Caco-2 (cell line): Measurements from ENCODE around the gene NEK11. TPM values are rescaled to one million over a fixed set of nuclear protein-coding genes. Genes with fewer than 3 reads are reported as not detected.

Source experiments
- BruUV-seq: library from RNA; stranded (reverse); fragments of 400-500 nt; replicated peaks from 2 replicates; lab custom pipeline; 2021; lab: Mats Ljungman, UMichigan
- CTCF ChIA-PET: fragments of 300-600 bp; sonication (Branson Sonifier 250); formaldehyde crosslinking; loops from one replicate; lab custom pipeline; 2022; ENCODE audit warnings: antibody characterized with exemption; lab: Charles Lee
- POLR2A ChIA-PET: fragments of 300-600 bp; sonication (Branson Sonifier 250); formaldehyde crosslinking; loops from one replicate; lab custom pipeline; 2022; ENCODE audit warnings: antibody characterized with exemption; lab: Charles Lee
- DNase-seq, 2 experiments: peaks; one replicate each; pipeline versions ENCODE4 v3.0.0 to v3.0.0-alpha.2; 2020 to 2022
- H3K27me3 ChIP-seq: replicated peaks from 2 replicates; pipeline ENCODE4 v1.6.0; 2011; ENCODE audit warnings: low read length; ENCODE audit not compliant: control insufficient read depth, insufficient read depth
- H3K36me3 ChIP-seq: 2 replicates; pipeline ENCODE4 v1.5.1; 2011; ENCODE audit warnings: low read length; ENCODE audit not compliant: control insufficient read depth, insufficient read depth
- H3K4me1 ChIP-seq: fragments of 250-450 bp; sonication (Bioruptor Pico); 2 replicates; pipeline ENCODE4 v1.5.1; 2020; ENCODE audit warnings: mild to moderate bottlenecking
- H3K4me3 ChIP-seq: 2 replicates; pipeline ENCODE4 v1.5.1; 2011; ENCODE audit warnings: low read depth, mild to moderate bottlenecking, control low read depth, low read length
- H3K9me3 ChIP-seq: fragments of 250-450 bp; sonication (Bioruptor Pico); 2 replicates; pipeline ENCODE4 v1.5.1; 2020; ENCODE audit warnings: mild to moderate bottlenecking, moderate library complexity
- H3K27ac Mint-ChIP-seq: one replicate; pipeline ENCODE4 v1.8.0; 2022; ENCODE audit warnings: mixed read lengths; ENCODE audit not compliant: unreplicated experiment
- H3K27me3 Mint-ChIP-seq: one replicate; pipeline ENCODE4 v1.8.0; 2022; ENCODE audit warnings: mixed read lengths; ENCODE audit not compliant: insufficient read depth, unreplicated experiment
- H3K36me3 Mint-ChIP-seq: one replicate; pipeline ENCODE4 v1.8.0; 2022; ENCODE audit warnings: mild to moderate bottlenecking, mixed read lengths; ENCODE audit not compliant: insufficient read depth, unreplicated experiment
- H3K4me1 Mint-ChIP-seq: one replicate; pipeline ENCODE4 v1.8.0; 2022; ENCODE audit warnings: low read depth, mixed read lengths; ENCODE audit not compliant: unreplicated experiment
- H3K4me3 Mint-ChIP-seq: one replicate; pipeline ENCODE4 v1.8.0; 2022; ENCODE audit warnings: mild to moderate bottlenecking, moderate library complexity, mixed read lengths; ENCODE audit not compliant: unreplicated experiment
- H3K9me3 Mint-ChIP-seq: one replicate; pipeline ENCODE4 v1.8.0; 2022; ENCODE audit warnings: mixed read lengths; ENCODE audit not compliant: unreplicated experiment
- intact Hi-C: fragments of 100-400 bp; cut with micrococcal nuclease; formaldehyde crosslinking; loops from one replicate; pipeline ENCODE4 v1.10.0; 2022; ENCODE audit not compliant: unreplicated experiment
- total RNA-seq: library from RNA; stranded (reverse); gene quantifications from 2 replicates; pipeline ENCODE4 v1.2.3, GENCODE V29; 2022
- TF ChIP-seq, protein P1 (sequence below), 2 experiments: fragments of 200-600 bp in 1 of 2; IDR thresholded peaks; 1 replicate in 1 of 2; 2 replicates in 1 of 2; pipeline versions ENCODE4 v1.5.1 to v1.8.0; 2011 to 2022; ENCODE audit warnings: antibody characterized with exemption in 1 of 2, control low read depth in 1 of 2, inconsistent platforms in 1 of 2, low read depth in 1 of 2, low read length in 1 of 2, mild to moderate bottlenecking in 1 of 2, moderate library complexity in 1 of 2; ENCODE audit not compliant: insufficient read depth in 1 of 2, severe bottlenecking in 1 of 2, unreplicated experiment in 1 of 2

The NEK11 gene
- total RNA-seq, 1 experiment from 2014 or later, result 4.4 TPM

DNA sequence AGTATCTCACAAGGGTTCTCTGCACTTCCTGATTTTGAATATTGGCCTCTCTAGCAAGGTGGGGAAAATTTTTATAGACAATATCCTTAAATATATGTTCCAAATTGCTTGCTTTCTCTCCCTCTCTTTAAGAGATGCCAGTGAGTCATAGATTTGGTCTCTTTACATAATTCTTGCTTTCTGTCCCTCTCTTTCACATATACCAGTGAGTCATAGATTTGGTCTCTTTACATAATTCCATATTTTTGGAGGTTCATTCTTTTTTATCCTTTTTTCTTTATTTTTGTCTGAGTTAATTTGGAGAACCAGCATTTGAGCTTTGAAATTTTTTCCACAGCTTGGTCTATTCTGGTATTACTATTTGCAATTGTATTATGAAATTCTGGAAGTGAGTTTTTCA, 277.2 kb downstream of the NEK11 start:
- BruUV-seq, result no TSS peak

DNA sequence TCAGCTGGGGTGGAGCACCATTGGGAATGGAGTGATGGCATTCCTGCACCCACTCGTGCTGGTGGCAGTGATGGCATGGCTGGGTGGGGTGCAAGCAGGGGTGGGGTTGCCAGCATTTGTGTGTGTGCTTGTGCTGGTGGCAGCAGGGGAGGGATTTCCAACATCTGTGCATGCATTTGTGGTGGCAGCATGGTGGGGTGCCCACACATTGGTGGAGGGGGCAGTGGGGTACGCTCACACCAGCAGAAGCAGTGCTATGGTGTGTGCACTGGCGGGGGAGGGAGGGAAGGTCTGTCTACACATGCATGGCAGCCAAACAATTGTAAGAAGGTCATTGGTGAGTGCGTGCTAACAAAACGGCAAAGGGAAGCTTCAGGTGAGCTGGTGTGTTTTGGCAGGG, 278.2 kb downstream of the NEK11 start:
- Histone ChIP-seq H3K36me3 (no peaks in the 10 kb centered on the region), H3K4me1 (no peaks in the 10 kb centered on the region), H3K4me3 (no peak overlapping the region), H3K27me3 (no peaks in the 10 kb centered on the region), H3K9me3 (no peaks in the 10 kb centered on the region; the same call in 1 of the 2 replicates)
- H3K36me3 Mint-ChIP-seq, result no peaks in the 10 kb centered on the region
- TF ChIP-seq, protein P1, sequence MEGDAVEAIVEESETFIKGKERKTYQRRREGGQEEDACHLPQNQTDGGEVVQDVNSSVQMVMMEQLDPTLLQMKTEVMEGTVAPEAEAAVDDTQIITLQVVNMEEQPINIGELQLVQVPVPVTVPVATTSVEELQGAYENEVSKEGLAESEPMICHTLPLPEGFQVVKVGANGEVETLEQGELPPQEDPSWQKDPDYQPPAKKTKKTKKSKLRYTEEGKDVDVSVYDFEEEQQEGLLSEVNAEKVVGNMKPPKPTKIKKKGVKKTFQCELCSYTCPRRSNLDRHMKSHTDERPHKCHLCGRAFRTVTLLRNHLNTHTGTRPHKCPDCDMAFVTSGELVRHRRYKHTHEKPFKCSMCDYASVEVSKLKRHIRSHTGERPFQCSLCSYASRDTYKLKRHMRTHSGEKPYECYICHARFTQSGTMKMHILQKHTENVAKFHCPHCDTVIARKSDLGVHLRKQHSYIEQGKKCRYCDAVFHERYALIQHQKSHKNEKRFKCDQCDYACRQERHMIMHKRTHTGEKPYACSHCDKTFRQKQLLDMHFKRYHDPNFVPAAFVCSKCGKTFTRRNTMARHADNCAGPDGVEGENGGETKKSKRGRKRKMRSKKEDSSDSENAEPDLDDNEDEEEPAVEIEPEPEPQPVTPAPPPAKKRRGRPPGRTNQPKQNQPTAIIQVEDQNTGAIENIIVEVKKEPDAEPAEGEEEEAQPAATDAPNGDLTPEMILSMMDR (IDR thresholded peaks at IDR 0.05; ENCODE audit: insufficient read depth in 1 of 2, low read depth in 1 of 2, low read length in 1 of 2, severe bottlenecking in 1 of 2, unreplicated experiment in 1 of 2), result no peak
- no peak for DNase-seq
- CTCF ChIA-PET, result no interaction called here
- POLR2A ChIA-PET, result no interaction called here
- no peak overlapping the region for H3K27ac Mint-ChIP-seq
- H3K9me3 Mint-ChIP-seq, result no peaks in the 10 kb centered on the region
- intact Hi-C loops, result no loop called here
- BruUV-seq, result no TSS peak
- H3K4me1 Mint-ChIP-seq, result no peaks in the 10 kb centered on the region
- peaks cover 15% of the 10 kb centered on the region for H3K27me3 Mint-ChIP-seq
- no peak overlapping the region for H3K4me3 Mint-ChIP-seq

More for the DNA sequence above, 277.2 kb downstream of the NEK11 start:
- Mint-ChIP-seq H3K36me3 (no peaks in the 10 kb centered on the region), H3K9me3 (no peaks in the 10 kb centered on the region), H3K4me3 (no peak overlapping the region), H3K27ac (no peak overlapping the region), H3K27me3 (peaks cover 15% of the 10 kb centered on the region), H3K4me1 (no peaks in the 10 kb centered on the region)
- H3K27me3 ChIP-seq, result no peaks in the 10 kb centered on the region
- TF ChIP-seq, protein P1 (IDR thresholded peaks at IDR 0.05; ENCODE audit: insufficient read depth in 1 of 2, low read depth in 1 of 2, low read length in 1 of 2, severe bottlenecking in 1 of 2, unreplicated experiment in 1 of 2), result no peak
- no peaks in the 10 kb centered on the region for H3K4me1 ChIP-seq
- no peaks in the 10 kb centered on the region; the same call in 1 of the 2 replicates for H3K9me3 ChIP-seq
- no peak for DNase-seq
- CTCF ChIA-PET, result no interaction called here
- H3K4me3 ChIP-seq, result no peak overlapping the region
- POLR2A ChIA-PET, result no interaction called here
- intact Hi-C loops, result no loop called here
- H3K36me3 ChIP-seq, result no peaks in the 10 kb centered on the region

DNA sequence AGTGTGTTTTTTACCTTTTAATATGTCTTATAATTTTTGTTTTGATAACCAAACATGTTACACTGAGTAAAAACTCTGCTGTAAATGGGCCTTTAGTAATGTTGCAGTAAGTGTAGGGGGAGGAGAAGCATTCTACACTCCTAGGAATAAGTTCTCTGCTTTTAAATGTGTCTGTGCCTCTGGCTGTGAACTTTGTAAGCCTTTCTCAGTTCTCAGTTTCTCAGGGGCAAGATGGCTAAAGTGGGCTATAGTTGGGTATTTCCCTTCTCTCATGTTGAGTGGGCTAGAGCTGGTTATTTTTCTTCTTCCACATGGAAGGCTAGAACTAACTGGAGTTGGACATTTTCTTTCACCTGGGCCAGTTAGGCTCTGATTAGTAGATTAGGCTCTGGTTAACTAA, 279.6 kb downstream of the NEK11 start:
- H3K9me3 ChIP-seq, result no peaks in the 10 kb centered on the region; the same call in 1 of the 2 replicates
- TF ChIP-seq, protein P1 (IDR thresholded peaks at IDR 0.05; ENCODE audit: insufficient read depth in 1 of 2, low read depth in 1 of 2, low read length in 1 of 2, severe bottlenecking in 1 of 2, unreplicated experiment in 1 of 2), result no peak
- intact Hi-C loops, result no loop called here
- peaks cover 14% of the 10 kb centered on the region for H3K27me3 Mint-ChIP-seq
- no TSS peak for BruUV-seq
- no peaks in the 10 kb centered on the region for H3K36me3 ChIP-seq
- no peak overlapping the region for H3K27ac Mint-ChIP-seq
- H3K27me3 ChIP-seq, result no peaks in the 10 kb centered on the region
- H3K4me3 Mint-ChIP-seq, result no peak overlapping the region
- ChIA-PET CTCF (no interaction called here), POLR2A (no interaction called here)
- no peaks in the 10 kb centered on the region for H3K4me1 Mint-ChIP-seq
- DNase-seq, result no peak
- no peaks in the 10 kb centered on the region for H3K9me3 Mint-ChIP-seq
- H3K4me1 ChIP-seq, result no peaks in the 10 kb centered on the region
- H3K4me3 ChIP-seq, result no peak overlapping the region
- H3K36me3 Mint-ChIP-seq, result no peaks in the 10 kb centered on the region
